HL-60 (cell line): ENCODE results near the gene ERBIN.
"Not testable (repeated sequence)": the region's sequence is repeated elsewhere in the genome, so short reads cannot be mapped to it uniquely, and the experiment has no call there.

Experiments
- DNase-seq, 2 experiments: peaks; one replicate each; pipeline ENCODE4 v3.0.0-alpha.2; 2010 to 2020; ENCODE audit warnings: low read depth in 1 of 2, low spot score in 1 of 2
- H3K27ac ChIP-seq: fragments of 250-450 bp; sonication (Bioruptor Pico); replicated peaks from 2 replicates; pipeline ENCODE4 v1.5.1; 2020; ENCODE audit warnings: mild to moderate bottlenecking, moderate library complexity
- H3K27me3 ChIP-seq: fragments of 250-450 bp; sonication (Bioruptor Pico); 2 replicates; pipeline ENCODE4 v1.5.1; 2021; ENCODE audit warnings: mild to moderate bottlenecking, moderate library complexity; ENCODE audit not compliant: insufficient read depth, poor library complexity, severe bottlenecking
- H3K4me3 ChIP-seq: replicated peaks from 2 replicates; pipeline ENCODE4 v1.5.1; 2011; ENCODE audit warnings: mild to moderate bottlenecking, control low read depth, low read length; ENCODE audit not compliant: insufficient read depth
- GABPA ChIP-seq: IDR thresholded peaks from 2 replicates; pipeline ENCODE4 v1.6.1; 2012; ENCODE audit warnings: low read depth
- POLR2AphosphoS5 ChIP-seq: IDR thresholded peaks from 2 replicates; pipeline ENCODE4 v1.6.1; 2012; ENCODE audit warnings: low read depth
- SPI1 ChIP-seq: IDR thresholded peaks from 2 replicates; pipeline ENCODE4 v1.6.1; 2012; ENCODE audit warnings: low read depth, mild to moderate bottlenecking, borderline replicate concordance
- long read RNA-seq: library from polyadenylated mRNA; unstranded; transcript quantifications from one replicate; pipeline ENCODE4 v2.0.0, GENCODE V29; 2020
- TF ChIP-seq, protein P1 (sequence below): IDR thresholded peaks from 2 replicates; pipeline ENCODE4 v1.6.1; 2012; ENCODE audit warnings: low read depth; ENCODE audit not compliant: insufficient replicate concordance
- TF ChIP-seq, protein P2 (sequence below): IDR thresholded peaks from one replicate; pipeline ENCODE4 v1.5.1; 2011; ENCODE audit warnings: low read length, control low read depth, inconsistent platforms; ENCODE audit not compliant: insufficient read depth

Gene ERBIN, protein sequence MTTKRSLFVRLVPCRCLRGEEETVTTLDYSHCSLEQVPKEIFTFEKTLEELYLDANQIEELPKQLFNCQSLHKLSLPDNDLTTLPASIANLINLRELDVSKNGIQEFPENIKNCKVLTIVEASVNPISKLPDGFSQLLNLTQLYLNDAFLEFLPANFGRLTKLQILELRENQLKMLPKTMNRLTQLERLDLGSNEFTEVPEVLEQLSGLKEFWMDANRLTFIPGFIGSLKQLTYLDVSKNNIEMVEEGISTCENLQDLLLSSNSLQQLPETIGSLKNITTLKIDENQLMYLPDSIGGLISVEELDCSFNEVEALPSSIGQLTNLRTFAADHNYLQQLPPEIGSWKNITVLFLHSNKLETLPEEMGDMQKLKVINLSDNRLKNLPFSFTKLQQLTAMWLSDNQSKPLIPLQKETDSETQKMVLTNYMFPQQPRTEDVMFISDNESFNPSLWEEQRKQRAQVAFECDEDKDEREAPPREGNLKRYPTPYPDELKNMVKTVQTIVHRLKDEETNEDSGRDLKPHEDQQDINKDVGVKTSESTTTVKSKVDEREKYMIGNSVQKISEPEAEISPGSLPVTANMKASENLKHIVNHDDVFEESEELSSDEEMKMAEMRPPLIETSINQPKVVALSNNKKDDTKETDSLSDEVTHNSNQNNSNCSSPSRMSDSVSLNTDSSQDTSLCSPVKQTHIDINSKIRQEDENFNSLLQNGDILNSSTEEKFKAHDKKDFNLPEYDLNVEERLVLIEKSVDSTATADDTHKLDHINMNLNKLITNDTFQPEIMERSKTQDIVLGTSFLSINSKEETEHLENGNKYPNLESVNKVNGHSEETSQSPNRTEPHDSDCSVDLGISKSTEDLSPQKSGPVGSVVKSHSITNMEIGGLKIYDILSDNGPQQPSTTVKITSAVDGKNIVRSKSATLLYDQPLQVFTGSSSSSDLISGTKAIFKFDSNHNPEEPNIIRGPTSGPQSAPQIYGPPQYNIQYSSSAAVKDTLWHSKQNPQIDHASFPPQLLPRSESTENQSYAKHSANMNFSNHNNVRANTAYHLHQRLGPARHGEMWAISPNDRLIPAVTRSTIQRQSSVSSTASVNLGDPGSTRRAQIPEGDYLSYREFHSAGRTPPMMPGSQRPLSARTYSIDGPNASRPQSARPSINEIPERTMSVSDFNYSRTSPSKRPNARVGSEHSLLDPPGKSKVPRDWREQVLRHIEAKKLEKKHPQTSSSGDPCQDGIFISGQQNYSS (N-terminal part only)
- long read RNA-seq, partial matches to known transcripts, result 9 of 13 reads
- long read RNA-seq, other reads (novel, unspliced or antisense), result 4 of 13 reads

DNA sequence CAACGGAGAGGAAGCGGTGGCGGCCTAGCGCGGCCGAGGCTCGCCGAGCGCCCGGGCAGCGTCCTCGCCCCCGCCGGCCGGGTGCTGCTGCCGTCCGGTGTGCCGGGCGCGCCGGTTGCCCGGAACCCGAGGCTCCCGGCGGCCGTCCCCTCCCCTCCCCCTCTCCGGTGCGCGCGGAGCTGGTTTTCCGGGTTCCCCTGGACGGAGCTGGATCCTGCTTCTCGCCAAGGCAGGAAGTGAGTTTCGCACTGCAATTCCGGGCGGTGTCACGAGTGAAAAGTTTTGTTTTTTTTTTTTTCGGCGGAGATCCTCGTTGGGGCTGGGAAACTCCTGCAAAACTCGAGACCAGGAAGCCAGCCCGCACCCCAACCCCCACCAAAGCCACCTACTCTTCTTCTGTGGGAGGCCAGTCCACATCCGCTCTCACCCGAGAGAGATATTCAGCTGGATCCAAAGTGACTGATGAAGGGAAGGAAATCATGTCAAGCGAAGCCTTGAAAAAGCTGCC, at the start of gene ERBIN:
TSS of gene ERBIN (plus strand) at position 300 of the 508 bp plus-strand sequence. CDS start 66,144 bp downstream, outside the sequence.
- peak within 1 kb of the TSS; percentile 99 for H3K27ac ChIP-seq
- H3K4me3 ChIP-seq, result peak within 1 kb of the TSS; percentile 59
- no peaks in the 10 kb centered on the region for H3K27me3 ChIP-seq
- peak; percentile 49 to 67 for DNase-seq
- TF ChIP-seq, protein P1, sequence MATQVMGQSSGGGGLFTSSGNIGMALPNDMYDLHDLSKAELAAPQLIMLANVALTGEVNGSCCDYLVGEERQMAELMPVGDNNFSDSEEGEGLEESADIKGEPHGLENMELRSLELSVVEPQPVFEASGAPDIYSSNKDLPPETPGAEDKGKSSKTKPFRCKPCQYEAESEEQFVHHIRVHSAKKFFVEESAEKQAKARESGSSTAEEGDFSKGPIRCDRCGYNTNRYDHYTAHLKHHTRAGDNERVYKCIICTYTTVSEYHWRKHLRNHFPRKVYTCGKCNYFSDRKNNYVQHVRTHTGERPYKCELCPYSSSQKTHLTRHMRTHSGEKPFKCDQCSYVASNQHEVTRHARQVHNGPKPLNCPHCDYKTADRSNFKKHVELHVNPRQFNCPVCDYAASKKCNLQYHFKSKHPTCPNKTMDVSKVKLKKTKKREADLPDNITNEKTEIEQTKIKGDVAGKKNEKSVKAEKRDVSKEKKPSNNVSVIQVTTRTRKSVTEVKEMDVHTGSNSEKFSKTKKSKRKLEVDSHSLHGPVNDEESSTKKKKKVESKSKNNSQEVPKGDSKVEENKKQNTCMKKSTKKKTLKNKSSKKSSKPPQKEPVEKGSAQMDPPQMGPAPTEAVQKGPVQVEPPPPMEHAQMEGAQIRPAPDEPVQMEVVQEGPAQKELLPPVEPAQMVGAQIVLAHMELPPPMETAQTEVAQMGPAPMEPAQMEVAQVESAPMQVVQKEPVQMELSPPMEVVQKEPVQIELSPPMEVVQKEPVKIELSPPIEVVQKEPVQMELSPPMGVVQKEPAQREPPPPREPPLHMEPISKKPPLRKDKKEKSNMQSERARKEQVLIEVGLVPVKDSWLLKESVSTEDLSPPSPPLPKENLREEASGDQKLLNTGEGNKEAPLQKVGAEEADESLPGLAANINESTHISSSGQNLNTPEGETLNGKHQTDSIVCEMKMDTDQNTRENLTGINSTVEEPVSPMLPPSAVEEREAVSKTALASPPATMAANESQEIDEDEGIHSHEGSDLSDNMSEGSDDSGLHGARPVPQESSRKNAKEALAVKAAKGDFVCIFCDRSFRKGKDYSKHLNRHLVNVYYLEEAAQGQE, result no peak

DNA sequence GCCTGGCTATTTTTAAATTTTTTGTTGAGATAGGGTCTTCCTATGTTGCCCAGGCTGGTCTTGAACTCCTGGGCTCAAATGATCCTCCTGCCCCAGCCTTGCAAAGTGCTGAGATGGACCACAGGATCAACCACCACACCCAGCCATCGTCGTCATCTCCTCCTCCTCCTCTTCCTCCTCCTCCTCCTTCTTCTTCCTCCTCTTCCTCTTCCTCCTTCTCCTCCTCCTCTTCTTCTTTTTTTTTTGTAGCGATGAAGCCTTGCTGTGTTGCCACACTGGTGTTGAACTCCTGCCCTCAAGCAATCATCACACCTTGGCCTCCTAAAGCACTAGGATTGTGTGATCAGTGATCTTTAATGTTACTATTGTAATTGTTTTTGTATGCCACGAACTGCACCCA, 49.4 kb upstream of the ERBIN start:
- no peak for DNase-seq
- TF ChIP-seq, protein P2, sequence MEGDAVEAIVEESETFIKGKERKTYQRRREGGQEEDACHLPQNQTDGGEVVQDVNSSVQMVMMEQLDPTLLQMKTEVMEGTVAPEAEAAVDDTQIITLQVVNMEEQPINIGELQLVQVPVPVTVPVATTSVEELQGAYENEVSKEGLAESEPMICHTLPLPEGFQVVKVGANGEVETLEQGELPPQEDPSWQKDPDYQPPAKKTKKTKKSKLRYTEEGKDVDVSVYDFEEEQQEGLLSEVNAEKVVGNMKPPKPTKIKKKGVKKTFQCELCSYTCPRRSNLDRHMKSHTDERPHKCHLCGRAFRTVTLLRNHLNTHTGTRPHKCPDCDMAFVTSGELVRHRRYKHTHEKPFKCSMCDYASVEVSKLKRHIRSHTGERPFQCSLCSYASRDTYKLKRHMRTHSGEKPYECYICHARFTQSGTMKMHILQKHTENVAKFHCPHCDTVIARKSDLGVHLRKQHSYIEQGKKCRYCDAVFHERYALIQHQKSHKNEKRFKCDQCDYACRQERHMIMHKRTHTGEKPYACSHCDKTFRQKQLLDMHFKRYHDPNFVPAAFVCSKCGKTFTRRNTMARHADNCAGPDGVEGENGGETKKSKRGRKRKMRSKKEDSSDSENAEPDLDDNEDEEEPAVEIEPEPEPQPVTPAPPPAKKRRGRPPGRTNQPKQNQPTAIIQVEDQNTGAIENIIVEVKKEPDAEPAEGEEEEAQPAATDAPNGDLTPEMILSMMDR, result no peak
- TF ChIP-seq SPI1 (no peak), GABPA (no peak), POLR2AphosphoS5 (no peak)
- TF ChIP-seq, protein P1, result no peak
- Histone ChIP-seq H3K4me3 (no peak overlapping the region), H3K27me3 (no peaks in the 10 kb centered on the region), H3K27ac (no peak overlapping the region)

DNA sequence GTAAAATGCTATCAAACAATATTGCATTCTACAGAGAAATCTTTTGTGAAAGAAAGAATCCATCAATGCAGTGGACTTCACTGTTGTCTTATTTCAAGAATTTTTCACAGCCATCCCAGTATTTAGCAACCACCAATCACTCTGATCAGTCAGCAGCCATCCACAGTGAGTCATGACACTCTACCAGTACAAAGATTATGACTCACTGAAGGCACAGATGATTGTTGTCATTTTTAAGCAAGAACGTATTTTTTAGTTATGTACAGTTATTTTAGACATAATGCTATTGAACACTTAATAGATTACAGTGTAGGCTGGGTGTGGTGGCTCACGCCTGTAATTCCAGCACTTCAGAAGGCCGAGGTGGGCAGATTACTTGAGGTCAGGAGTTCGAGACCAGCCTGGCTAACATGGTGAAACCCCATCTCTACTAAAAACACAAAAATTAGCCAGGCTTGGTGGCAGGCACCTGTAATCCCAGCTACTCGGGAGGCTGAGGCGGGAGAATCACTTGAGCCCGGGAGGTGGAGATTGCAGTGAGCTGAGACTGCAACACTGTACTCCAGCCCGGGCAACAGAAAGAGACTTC, 46.6 kb upstream of the ERBIN start:
- H3K27ac ChIP-seq, H3K27me3 ChIP-seq, H3K4me3 ChIP-seq: not testable (repeated sequence)
- DNase-seq, result peak in 1 of 2 experiments; percentile 1

DNA sequence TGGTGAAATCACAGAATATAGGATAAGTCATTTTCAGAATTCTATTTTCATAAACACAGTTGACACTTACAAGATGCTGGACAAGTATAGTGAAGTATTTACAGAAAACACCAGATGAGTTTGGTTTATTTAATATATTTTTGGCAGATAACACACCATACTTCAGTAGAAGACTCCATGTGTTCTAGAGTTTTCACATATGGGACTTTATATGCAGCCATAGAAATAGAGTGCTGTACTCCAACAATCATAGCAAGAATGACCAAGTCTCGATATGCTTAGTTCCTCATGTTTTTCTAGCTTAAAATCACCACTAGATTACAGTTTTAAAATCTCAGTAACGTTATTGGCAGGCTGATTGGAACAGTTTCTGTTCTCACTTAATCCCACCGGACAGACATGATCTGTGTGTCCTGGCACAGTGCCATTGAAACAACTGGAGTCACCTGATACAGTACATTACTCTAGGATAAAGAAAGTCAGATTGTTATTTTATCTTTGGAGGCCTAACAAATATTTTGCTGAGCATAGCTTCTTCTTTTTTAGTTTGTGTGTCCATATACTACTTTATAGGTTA, 45.8 kb upstream of the ERBIN start:
- DNase-seq, result no peak
- no peaks in the 10 kb centered on the region for H3K27me3 ChIP-seq
- H3K4me3 ChIP-seq, result no peak overlapping the region
- no peak overlapping the region for H3K27ac ChIP-seq
- no peak for TF ChIP-seq POLR2AphosphoS5
- TF ChIP-seq, protein P1, result no peak
- TF ChIP-seq SPI1, result no peak
